Body of pancreas (tissue), 4 donors: ENCODE measurements around the gene GRK4. TPM values are rescaled to one million over a fixed set of nuclear protein-coding genes. Genes with fewer than 3 reads are reported as not detected.

Experiments
- ATAC-seq: fragments of 150-250 bp; one replicate; pipeline ENCODE4 v1.9.1; 2016
- DNase-seq, 4 donors: peaks; one replicate each; pipeline ENCODE4 v3.0.0-alpha.2; 2019
- H3K27ac ChIP-seq, 4 donors: fragments of 200-600 bp; sonication (generic); 1 replicate in 3 of 4; 2 replicates in 1 of 4; pipeline versions ENCODE4 v1.5.1 to v1.6.1; 2016 to 2019; ENCODE audit warnings: mild to moderate bottlenecking in 1 of 4, mixed read lengths in 1 of 4, moderate library complexity in 1 of 4
- H3K27me3 ChIP-seq, 2 donors: fragments of 200-600 bp; sonication (generic); one replicate each; pipeline ENCODE4 v1.6.0; 2016; ENCODE audit warnings: mild to moderate bottlenecking in 1 of 2
- H3K36me3 ChIP-seq, 2 donors: fragments of 200-600 bp; sonication (generic); replicated peaks in 1 of 2; 2 replicates each; pipeline ENCODE4 v1.5.1; 2016; ENCODE audit warnings: low read depth in 2 of 2; ENCODE audit not compliant: insufficient read depth in 1 of 2
- H3K4me1 ChIP-seq: fragments of 200-600 bp; sonication (generic); one replicate; pipeline ENCODE4 v1.6.0; 2016
- H3K4me3 ChIP-seq, 2 donors: fragments of 200-600 bp; sonication (generic); 1 replicate in 1 of 2; 2 replicates in 1 of 2; pipeline ENCODE4 v1.5.1; 2016 to 2019
- H3K9me3 ChIP-seq, 3 donors: fragments of 200-600 bp; sonication (generic); 1 replicate in 2 of 3; 2 replicates in 1 of 3; pipeline ENCODE4 v1.5.1; 2016
- POLR2A ChIP-seq, 3 donors: fragments of 450-650 bp; IDR thresholded peaks; one replicate each; pipeline ENCODE4 v1.6.1; 2016; ENCODE audit warnings: antibody characterized with exemption in 3 of 3, mild to moderate bottlenecking in 2 of 3
- WGBS, 2 donors: methylation state at CpG; one replicate each; pipeline ENCODE4 v1.1.5; 2017; 5-methylcytosine and 5-hydroxymethylcytosine counted together
- intact Hi-C: fragments of 100-400 bp; cut with DNase I; formaldehyde crosslinking; loops from one replicate; pipeline ENCODE4 v1.15.1; 2023
- total RNA-seq, 2 donors: library from RNA; depleted of rRNA; stranded (reverse); fragments of >200 nt; gene quantifications; one replicate each; pipeline ENCODE4 v1.1.0, GENCODE V29; 2016
- TF ChIP-seq, protein P1 (sequence below), 7 experiments: fragments of 450-650 bp in 4 of 7; fragments of 200-600 bp in 3 of 7; sonication (generic) in 3 of 7; IDR thresholded peaks; one replicate each; pipeline ENCODE4 v1.5.1; 2016 to 2019; ENCODE audit warnings: antibody characterized with exemption in 7 of 7

Gene GRK4
- total RNA-seq, 2 donors from 2014 or later: 6.5 to 14.5 TPM

DNA sequence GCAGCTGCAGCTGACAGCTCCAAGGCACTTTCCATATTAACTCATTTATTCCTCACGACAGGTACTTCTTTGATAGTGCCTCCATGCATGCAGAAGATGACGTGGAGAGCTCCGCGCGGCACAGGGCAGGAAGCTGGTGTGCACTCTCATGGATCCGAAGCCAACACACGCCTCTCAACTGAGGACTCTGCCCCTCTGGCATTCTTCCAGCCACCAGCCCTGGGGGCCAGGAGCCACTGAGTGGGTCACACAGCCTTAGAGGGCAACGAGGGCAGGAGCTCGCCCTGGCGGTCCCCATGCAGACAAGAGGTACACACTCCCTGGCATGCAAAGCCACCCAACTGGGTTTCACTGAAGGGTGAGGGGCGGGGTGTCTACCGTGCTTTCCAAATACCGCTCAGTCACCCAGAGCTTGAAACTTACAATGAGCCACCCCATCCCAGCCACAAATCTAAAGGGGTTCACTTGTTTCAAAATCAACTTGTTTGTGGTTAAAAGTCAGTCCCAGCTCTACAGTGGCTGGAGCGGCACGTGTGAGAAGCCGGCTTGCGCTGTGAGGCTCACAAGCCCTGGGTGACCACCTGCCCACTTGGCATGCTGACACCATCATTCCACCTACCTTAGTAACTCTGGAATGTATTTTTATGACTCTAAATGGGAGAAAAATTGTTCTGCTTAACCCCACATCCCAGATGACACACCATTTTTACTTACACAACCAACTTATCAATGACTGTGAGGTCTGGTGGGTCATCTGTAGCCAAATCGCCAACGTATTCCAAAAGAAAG, 16.4 kb upstream of the GRK4 start:
- H3K4me1 ChIP-seq: no peaks in the 10 kb centered on the region
- WGBS, 2 donors: 84 to 90% methylated on average over 16 to 19 of the region's 19 CpGs
- peaks cover 24 to 60% of the 10 kb centered on the region in 2 donors for H3K36me3 ChIP-seq
- no peaks in the 10 kb centered on the region for H3K9me3 ChIP-seq
- H3K27me3 ChIP-seq: no peaks in the 10 kb centered on the region
- no peak overlapping the region for H3K27ac ChIP-seq
- no peak for ATAC-seq
- intact Hi-C loops: no loop called here
- no peak for TF ChIP-seq POLR2A (IDR thresholded peaks at IDR 0.05)
- TF ChIP-seq, protein P1, sequence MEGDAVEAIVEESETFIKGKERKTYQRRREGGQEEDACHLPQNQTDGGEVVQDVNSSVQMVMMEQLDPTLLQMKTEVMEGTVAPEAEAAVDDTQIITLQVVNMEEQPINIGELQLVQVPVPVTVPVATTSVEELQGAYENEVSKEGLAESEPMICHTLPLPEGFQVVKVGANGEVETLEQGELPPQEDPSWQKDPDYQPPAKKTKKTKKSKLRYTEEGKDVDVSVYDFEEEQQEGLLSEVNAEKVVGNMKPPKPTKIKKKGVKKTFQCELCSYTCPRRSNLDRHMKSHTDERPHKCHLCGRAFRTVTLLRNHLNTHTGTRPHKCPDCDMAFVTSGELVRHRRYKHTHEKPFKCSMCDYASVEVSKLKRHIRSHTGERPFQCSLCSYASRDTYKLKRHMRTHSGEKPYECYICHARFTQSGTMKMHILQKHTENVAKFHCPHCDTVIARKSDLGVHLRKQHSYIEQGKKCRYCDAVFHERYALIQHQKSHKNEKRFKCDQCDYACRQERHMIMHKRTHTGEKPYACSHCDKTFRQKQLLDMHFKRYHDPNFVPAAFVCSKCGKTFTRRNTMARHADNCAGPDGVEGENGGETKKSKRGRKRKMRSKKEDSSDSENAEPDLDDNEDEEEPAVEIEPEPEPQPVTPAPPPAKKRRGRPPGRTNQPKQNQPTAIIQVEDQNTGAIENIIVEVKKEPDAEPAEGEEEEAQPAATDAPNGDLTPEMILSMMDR (IDR thresholded peaks at IDR 0.05): no peak
- DNase-seq: no peak
- no peak overlapping the region for H3K4me3 ChIP-seq

DNA sequence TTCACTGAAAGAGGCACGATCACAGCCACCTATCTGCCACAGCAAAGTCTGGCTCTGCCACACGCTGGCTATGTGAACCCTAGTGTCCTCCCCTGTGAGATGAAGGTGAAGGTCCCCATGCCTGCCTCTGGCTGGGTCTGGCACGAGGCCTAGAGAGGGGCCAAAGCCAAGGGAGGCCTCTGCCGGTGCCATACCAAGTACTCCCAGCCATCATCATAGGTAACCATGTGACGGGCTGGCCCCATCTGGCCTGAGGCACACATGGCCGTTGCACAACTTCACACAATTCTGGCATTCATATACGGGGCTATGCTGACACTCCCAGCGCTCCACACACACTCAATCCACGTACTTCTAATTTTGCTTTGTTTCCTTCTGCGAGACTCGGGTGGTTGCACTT, 15.4 kb upstream of the GRK4 start:
- ATAC-seq: no peak
- no peaks in the 10 kb centered on the region for H3K4me1 ChIP-seq
- no peaks in the 10 kb centered on the region for H3K9me3 ChIP-seq
- no peaks in the 10 kb centered on the region for H3K27me3 ChIP-seq
- H3K4me3 ChIP-seq: no peak overlapping the region
- peaks cover 24 to 65% of the 10 kb centered on the region in 2 donors for H3K36me3 ChIP-seq
- H3K27ac ChIP-seq: no peak overlapping the region
- no peak for TF ChIP-seq POLR2A (IDR thresholded peaks at IDR 0.05)
- TF ChIP-seq, protein P1 (IDR thresholded peaks at IDR 0.05): no peak
- intact Hi-C loops: no loop called here
- WGBS, 2 donors: 78 to 82% methylated on average over 10 to 11 of the region's 11 CpGs
- DNase-seq: no peak

DNA sequence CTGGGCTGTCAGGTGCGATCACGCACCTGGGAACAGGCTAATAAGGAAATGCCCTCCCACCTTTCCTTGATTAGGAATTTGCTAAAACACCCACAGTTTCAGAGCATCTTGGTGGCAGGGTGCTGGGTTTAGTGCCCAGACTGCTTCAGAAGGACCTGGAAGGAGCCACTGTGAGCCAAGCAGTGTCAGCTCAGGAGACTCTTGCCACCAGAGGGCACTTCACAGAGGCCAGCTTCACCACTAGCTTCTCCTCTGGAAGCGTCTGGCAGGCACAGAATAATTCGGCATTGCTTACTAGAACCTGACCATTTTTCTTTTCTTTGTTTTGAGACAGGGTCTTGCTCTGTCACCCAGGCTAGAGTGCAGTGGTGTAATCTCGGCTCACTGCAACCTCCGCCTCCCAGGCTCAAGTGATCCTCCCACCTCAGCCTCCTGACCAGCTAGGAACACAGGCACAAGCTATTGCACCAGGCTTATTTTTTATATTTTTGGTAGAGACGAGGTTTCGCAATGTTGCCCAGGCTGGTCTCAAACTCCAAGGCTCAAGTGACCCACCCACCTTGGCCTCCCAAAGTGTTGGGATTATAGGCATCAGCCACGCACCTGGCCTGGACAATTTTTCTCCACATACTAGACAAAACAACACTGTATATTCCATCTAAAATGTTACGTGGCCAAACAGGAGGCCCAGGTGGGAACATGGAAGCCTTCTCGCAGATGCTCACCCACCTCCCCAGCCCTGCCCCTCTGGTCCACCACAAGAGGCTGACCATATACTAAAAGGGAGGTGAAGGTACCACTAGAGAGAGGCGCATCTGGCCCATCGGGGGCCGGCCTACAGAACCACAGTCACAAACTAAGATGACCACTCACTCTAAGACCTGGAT, 14.2 kb upstream of the GRK4 start:
- Histone ChIP-seq H3K27me3 (no peaks in the 10 kb centered on the region), H3K9me3 (no peaks in the 10 kb centered on the region), H3K4me1 (no peaks in the 10 kb centered on the region), H3K36me3 (peaks cover 24 to 56% of the 10 kb centered on the region in 2 donors), H3K27ac (no peak overlapping the region), H3K4me3 (no peak overlapping the region)
- DNase-seq: peak in 2 of 4 donors; percentile 50 to 61
- no peak for ATAC-seq
- no peak for TF ChIP-seq POLR2A (IDR thresholded peaks at IDR 0.05)
- TF ChIP-seq, protein P1 (IDR thresholded peaks at IDR 0.05): peak; percentile 17 to 42 (median 32)
- WGBS, 2 donors: 83 to 91% methylated on average over 14 of the region's 14 CpGs
- intact Hi-C loops: no loop called here

DNA sequence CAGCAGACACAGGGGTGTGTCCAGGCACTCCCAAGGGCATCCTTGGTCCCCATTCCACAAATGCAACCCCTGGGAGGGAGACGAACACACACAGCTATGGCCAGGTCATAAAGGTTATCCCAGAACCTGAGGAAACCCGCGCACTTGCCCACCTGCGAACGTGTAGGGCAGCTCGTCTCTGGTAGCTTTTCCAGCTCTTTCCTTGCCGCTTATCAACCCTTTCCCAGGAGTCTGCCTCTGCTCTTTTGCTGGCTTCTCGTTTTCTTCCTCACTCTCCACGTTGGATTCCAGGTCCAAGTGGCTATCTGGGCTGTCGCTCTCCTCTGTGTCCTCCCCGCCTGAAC, 13.6 kb upstream of the GRK4 start:
- no peaks in the 10 kb centered on the region for H3K9me3 ChIP-seq
- no peaks in the 10 kb centered on the region for H3K27me3 ChIP-seq
- WGBS, 2 donors: 93 to 96% methylated on average over 11 of the region's 11 CpGs
- peaks cover 24 to 56% of the 10 kb centered on the region in 2 donors for H3K36me3 ChIP-seq
- DNase-seq: no peak
- TF ChIP-seq, protein P1 (IDR thresholded peaks at IDR 0.05): no peak
- no peak for TF ChIP-seq POLR2A (IDR thresholded peaks at IDR 0.05)
- ATAC-seq: no peak
- H3K27ac ChIP-seq: no peak overlapping the region
- H3K4me1 ChIP-seq: no peaks in the 10 kb centered on the region
- intact Hi-C loops: no loop called here
- no peak overlapping the region for H3K4me3 ChIP-seq
